K562 (cell line): ENCODE results near the gene MAPT. TPM values are rescaled to one million over a fixed set of nuclear protein-coding genes. Genes with fewer than 3 reads are reported as not detected.

ENCODE experiments used
- ATAC-seq: fragments of 200-7000 bp; cut with Tn5 transposase; 3 replicates; pipeline ENCODE4 v1.9.1; 2020; ENCODE audit warnings: moderate library complexity
- BruUV-seq: library from RNA; stranded (reverse); fragments of 400-500 nt; replicated peaks from 2 replicates; lab custom pipeline; 2021; lab: Mats Ljungman, UMichigan
- CTCF ChIA-PET: fragments of 300-600 bp; formaldehyde crosslinking; extraction: SDS; loops from one replicate; lab custom pipeline; 2021; ENCODE audit warnings: low intra/inter-chr PET ratio; lab: Yijun Ruan, JAX
- POLR2A ChIA-PET: fragments of 300-600, 350-650 bp; sonication (Branson Sonifier 250); formaldehyde crosslinking; extraction: SDS; loops from one replicate; lab custom pipeline; 2021; ENCODE audit warnings: antibody characterized with exemption, inconsistent platforms; lab: Yijun Ruan, JAX
- DNase-seq, 4 experiments: peaks; one replicate each; pipeline versions ENCODE4 v3.0.0 to v3.0.0-alpha.2; 2011 to 2018; ENCODE audit warnings: low spot score in 3 of 4, mixed read lengths in 3 of 4; ENCODE audit errors: extremely low read depth in 1 of 4
- FAIRE-seq: peaks from 2 replicates; lab custom pipeline; 2011; peaks lifted over from hg19 to GRCh38; lab: Jason Lieb, UNC
- H2AFZ ChIP-seq: 2 replicates; pipeline ENCODE4 v1.6.0; 2011; ENCODE audit warnings: low read depth, low read length, control low read depth, inconsistent platforms
- H3K27ac ChIP-seq: fragments of 200-600 bp; 3 replicates; pipeline ENCODE4 v1.8.0; 2011; ENCODE audit warnings: low read depth, mild to moderate bottlenecking, control low read depth, inconsistent platforms, low read length, moderate library complexity, mixed read lengths; ENCODE audit errors: extremely low read depth
- H3K27me3 ChIP-seq, 2 experiments: fragments of 300-600 bp in 1 of 2; 2 replicates in 1 of 2; 3 replicates in 1 of 2; pipeline versions ENCODE4 v1.6.0 to v1.8.0; 2011; ENCODE audit warnings: inconsistent platforms in 2 of 2, low read length in 2 of 2, mild to moderate bottlenecking in 1 of 2, mixed read lengths in 1 of 2, moderate library complexity in 1 of 2; ENCODE audit not compliant: control insufficient read depth in 2 of 2, insufficient read depth in 2 of 2
- H3K36me3 ChIP-seq: fragments of 300-600 bp; 3 replicates; pipeline ENCODE4 v1.8.0; 2011; ENCODE audit warnings: mild to moderate bottlenecking, low read length, inconsistent platforms; ENCODE audit not compliant: control insufficient read depth, insufficient read depth
- H3K4me1 ChIP-seq, 2 experiments: fragments of 200-600 bp in 1 of 2; replicated peaks in 1 of 2; 2 replicates in 1 of 2; 3 replicates in 1 of 2; pipeline versions ENCODE4 v1.5.1 to v1.8.0; 2011; ENCODE audit warnings: inconsistent platforms in 2 of 2, low read length in 2 of 2, mild to moderate bottlenecking in 1 of 2, mixed read lengths in 1 of 2, moderate library complexity in 1 of 2; ENCODE audit not compliant: control insufficient read depth in 2 of 2, insufficient read depth in 2 of 2
- H3K4me2 ChIP-seq: 2 replicates; pipeline ENCODE4 v1.6.1; 2011; ENCODE audit warnings: low read length, control low read depth, inconsistent platforms, mixed read lengths; ENCODE audit not compliant: insufficient read depth
- H3K4me3 ChIP-seq: fragments of 200-600 bp; sonication (generic), shearing (Covaris generic); 2 replicates; pipeline ENCODE4 v1.5.1; 2016; ENCODE audit warnings: control low read depth, inconsistent platforms
- H3K79me2 ChIP-seq: fragments of 200-600 bp; 3 replicates; pipeline ENCODE4 v1.8.0; 2011; ENCODE audit warnings: low read length, inconsistent platforms; ENCODE audit not compliant: control insufficient read depth, insufficient read depth
- H3K9ac ChIP-seq, 2 experiments: 2 replicates each; pipeline versions ENCODE4 v1.6.0 to v1.6.1; 2011; ENCODE audit warnings: low read depth in 2 of 2, low read length in 2 of 2, control low read depth in 1 of 2, inconsistent platforms in 1 of 2, mild to moderate bottlenecking in 1 of 2, mixed read lengths in 1 of 2; ENCODE audit not compliant: insufficient read depth in 1 of 2
- H3K9me1 ChIP-seq: one replicate; pipeline ENCODE4 v1.6.0; 2011; ENCODE audit warnings: inconsistent platforms, mild to moderate bottlenecking, low read length, moderate library complexity; ENCODE audit not compliant: control insufficient read depth, insufficient read depth
- H3K9me3 ChIP-seq: replicated peaks from 2 replicates; pipeline ENCODE4 v1.5.1; 2011; ENCODE audit warnings: low read depth, low read length, inconsistent platforms; ENCODE audit not compliant: control insufficient read depth, insufficient read depth
- H4K20me1 ChIP-seq: replicated peaks from 2 replicates; pipeline ENCODE4 v1.6.1; 2011; ENCODE audit warnings: low read length, inconsistent platforms, mixed read lengths; ENCODE audit not compliant: control insufficient read depth, insufficient read depth
- CBX3 ChIP-seq, 2 experiments: IDR thresholded peaks; 1 replicate in 1 of 2; 2 replicates in 1 of 2; pipeline ENCODE4 v1.6.1; 2012; ENCODE audit warnings: inconsistent platforms in 2 of 2, low read length in 2 of 2, borderline replicate concordance in 1 of 2, control low read depth in 1 of 2
- KAT7 ChIP-seq: sonication (generic); formaldehyde crosslinking; IDR thresholded peaks from 2 replicates; pipeline ENCODE4 v1.8.0; 2022; ENCODE audit warnings: missing genetic modification reagents, mild to moderate bottlenecking, borderline replicate concordance
- MYNN ChIP-seq, 2 experiments: sonication (generic); formaldehyde crosslinking in 1 of 2; IDR thresholded peaks; 2 replicates each; pipeline versions ENCODE4 v1.5.0 to v1.6.1; 2016 to 2020; ENCODE audit warnings: antibody characterized with exemption in 1 of 2, missing genetic modification reagents in 1 of 2
- PURB ChIP-seq: sonication (generic); formaldehyde crosslinking; IDR thresholded peaks from 2 replicates; pipeline ENCODE4 v1.9.0; 2021; ENCODE audit warnings: low read depth, mild to moderate bottlenecking, missing genetic modification reagents
- RNF2 ChIP-seq: sonication (generic); IDR thresholded peaks from 2 replicates; pipeline ENCODE4 v1.6.1; 2016
- SRSF9 ChIP-seq: fragments of 200-400 bp; formaldehyde crosslinking; IDR thresholded peaks from 2 replicates; pipeline ENCODE4 v1.6.1; 2017; ENCODE audit warnings: low read depth, low read length, borderline replicate concordance
- ZNF778 ChIP-seq: fragments of 450-650 bp; formaldehyde crosslinking; IDR thresholded peaks from 2 replicates; pipeline ENCODE4 v1.4.0; 2020; ENCODE audit warnings: mild to moderate bottlenecking, moderate library complexity
- WGBS: fragments of 100-300 bp; shearing (Covaris generic); methylation state at CpG from one replicate; pipeline ENCODE4 v1.1.6; 2016; ENCODE audit warnings: low coverage, mixed read lengths; ENCODE audit not compliant: insufficient coverage; ENCODE audit errors: missing lambda C conversion rate; 5-methylcytosine and 5-hydroxymethylcytosine counted together
- in situ Hi-C: fragments of 300-500 bp; cut with MboI; formaldehyde crosslinking; loops from 4 replicates; pipeline ENCODE4 v1.15.0; 2018; ENCODE audit warnings: inconsistent platforms, mixed read lengths
- intact Hi-C: fragments of 100-400 bp; cut with micrococcal nuclease; formaldehyde crosslinking; loops from 2 replicates; pipeline ENCODE4 v1.14.2; 2022
- polyA plus RNA-seq, 8 experiments: library from polyadenylated mRNA; depleted of rRNA in 4 of 8; stranded (reverse) in 5 of 8; unstranded in 3 of 8; fragments of >200 nt; fragmentation: Nextera tagmentation in 2 of 8; fragmentation: Illumina TruSeq in 1 of 8; extraction: Ambion mirVana in 2 of 8; extraction: Trizol in 1 of 8; gene quantifications; 2 replicates each; pipeline versions ENCODE4 v1.2.1 to v1.2.3, GENCODE V29; 2011 to 2014; ENCODE audit warnings: inconsistent platforms in 1 of 8, missing spikeins in 1 of 8
- total RNA-seq, 7 experiments: library from RNA; depleted of rRNA in 6 of 7; stranded (reverse); fragments of >200 nt in 6 of 7; fragmentation: Illumina TruSeq in 2 of 7; extraction: Trizol in 2 of 7; gene quantifications; 2 replicates each; pipeline versions ENCODE4 v1.2.1 to v1.2.3, GENCODE V29; 2011 to 2021; ENCODE audit warnings: low replicate concordance in 1 of 7
- TF ChIP-seq, protein P1 (sequence below): fragments of 200-600 bp; sonication (generic); IDR thresholded peaks from one replicate; pipeline ENCODE4 v1.6.1; 2012; ENCODE audit warnings: mild to moderate bottlenecking, low read depth, low read length, inconsistent platforms

Gene MAPT
- total and polyA plus RNA-seq, 9 of the 15 experiments (the other 6 are each of a cell fraction or from before 2014, with no cell fraction given) = 0.04 to 1.1 (median 0.36) TPM

DNA sequence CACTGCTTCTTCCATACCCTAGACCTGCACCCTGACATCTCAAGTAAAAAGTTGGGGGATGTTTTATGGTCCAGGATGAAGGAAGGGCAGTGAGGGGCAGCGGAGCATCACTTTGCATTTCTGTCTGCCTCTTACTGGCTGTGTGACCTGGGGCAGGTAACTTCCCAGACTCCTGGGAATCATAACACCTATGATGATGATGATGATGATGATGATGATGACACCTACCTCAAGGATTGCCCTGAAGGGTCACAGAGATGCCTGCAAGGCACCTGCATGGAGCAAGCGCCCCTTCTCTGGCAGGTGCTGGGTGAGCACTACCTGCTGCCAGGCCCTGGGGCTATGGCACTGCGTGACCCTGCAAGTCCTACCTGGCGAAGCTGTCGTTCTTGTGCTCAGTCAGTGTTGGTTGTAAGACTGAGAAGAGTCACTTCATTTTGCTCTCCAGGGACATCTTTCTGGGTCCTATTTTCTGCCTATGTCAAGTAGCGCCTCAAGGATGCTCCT, 58.5 kb downstream of the MAPT start:
- TF ChIP-seq, protein P1, sequence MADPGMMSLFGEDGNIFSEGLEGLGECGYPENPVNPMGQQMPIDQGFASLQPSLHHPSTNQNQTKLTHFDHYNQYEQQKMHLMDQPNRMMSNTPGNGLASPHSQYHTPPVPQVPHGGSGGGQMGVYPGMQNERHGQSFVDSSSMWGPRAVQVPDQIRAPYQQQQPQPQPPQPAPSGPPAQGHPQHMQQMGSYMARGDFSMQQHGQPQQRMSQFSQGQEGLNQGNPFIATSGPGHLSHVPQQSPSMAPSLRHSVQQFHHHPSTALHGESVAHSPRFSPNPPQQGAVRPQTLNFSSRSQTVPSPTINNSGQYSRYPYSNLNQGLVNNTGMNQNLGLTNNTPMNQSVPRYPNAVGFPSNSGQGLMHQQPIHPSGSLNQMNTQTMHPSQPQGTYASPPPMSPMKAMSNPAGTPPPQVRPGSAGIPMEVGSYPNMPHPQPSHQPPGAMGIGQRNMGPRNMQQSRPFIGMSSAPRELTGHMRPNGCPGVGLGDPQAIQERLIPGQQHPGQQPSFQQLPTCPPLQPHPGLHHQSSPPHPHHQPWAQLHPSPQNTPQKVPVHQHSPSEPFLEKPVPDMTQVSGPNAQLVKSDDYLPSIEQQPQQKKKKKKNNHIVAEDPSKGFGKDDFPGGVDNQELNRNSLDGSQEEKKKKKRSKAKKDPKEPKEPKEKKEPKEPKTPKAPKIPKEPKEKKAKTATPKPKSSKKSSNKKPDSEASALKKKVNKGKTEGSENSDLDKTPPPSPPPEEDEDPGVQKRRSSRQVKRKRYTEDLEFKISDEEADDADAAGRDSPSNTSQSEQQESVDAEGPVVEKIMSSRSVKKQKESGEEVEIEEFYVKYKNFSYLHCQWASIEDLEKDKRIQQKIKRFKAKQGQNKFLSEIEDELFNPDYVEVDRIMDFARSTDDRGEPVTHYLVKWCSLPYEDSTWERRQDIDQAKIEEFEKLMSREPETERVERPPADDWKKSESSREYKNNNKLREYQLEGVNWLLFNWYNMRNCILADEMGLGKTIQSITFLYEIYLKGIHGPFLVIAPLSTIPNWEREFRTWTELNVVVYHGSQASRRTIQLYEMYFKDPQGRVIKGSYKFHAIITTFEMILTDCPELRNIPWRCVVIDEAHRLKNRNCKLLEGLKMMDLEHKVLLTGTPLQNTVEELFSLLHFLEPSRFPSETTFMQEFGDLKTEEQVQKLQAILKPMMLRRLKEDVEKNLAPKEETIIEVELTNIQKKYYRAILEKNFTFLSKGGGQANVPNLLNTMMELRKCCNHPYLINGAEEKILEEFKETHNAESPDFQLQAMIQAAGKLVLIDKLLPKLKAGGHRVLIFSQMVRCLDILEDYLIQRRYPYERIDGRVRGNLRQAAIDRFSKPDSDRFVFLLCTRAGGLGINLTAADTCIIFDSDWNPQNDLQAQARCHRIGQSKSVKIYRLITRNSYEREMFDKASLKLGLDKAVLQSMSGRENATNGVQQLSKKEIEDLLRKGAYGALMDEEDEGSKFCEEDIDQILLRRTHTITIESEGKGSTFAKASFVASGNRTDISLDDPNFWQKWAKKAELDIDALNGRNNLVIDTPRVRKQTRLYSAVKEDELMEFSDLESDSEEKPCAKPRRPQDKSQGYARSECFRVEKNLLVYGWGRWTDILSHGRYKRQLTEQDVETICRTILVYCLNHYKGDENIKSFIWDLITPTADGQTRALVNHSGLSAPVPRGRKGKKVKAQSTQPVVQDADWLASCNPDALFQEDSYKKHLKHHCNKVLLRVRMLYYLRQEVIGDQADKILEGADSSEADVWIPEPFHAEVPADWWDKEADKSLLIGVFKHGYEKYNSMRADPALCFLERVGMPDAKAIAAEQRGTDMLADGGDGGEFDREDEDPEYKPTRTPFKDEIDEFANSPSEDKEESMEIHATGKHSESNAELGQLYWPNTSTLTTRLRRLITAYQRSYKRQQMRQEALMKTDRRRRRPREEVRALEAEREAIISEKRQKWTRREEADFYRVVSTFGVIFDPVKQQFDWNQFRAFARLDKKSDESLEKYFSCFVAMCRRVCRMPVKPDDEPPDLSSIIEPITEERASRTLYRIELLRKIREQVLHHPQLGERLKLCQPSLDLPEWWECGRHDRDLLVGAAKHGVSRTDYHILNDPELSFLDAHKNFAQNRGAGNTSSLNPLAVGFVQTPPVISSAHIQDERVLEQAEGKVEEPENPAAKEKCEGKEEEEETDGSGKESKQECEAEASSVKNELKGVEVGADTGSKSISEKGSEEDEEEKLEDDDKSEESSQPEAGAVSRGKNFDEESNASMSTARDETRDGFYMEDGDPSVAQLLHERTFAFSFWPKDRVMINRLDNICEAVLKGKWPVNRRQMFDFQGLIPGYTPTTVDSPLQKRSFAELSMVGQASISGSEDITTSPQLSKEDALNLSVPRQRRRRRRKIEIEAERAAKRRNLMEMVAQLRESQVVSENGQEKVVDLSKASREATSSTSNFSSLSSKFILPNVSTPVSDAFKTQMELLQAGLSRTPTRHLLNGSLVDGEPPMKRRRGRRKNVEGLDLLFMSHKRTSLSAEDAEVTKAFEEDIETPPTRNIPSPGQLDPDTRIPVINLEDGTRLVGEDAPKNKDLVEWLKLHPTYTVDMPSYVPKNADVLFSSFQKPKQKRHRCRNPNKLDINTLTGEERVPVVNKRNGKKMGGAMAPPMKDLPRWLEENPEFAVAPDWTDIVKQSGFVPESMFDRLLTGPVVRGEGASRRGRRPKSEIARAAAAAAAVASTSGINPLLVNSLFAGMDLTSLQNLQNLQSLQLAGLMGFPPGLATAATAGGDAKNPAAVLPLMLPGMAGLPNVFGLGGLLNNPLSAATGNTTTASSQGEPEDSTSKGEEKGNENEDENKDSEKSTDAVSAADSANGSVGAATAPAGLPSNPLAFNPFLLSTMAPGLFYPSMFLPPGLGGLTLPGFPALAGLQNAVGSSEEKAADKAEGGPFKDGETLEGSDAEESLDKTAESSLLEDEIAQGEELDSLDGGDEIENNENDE = no peak
- no peak for TF ChIP-seq MYNN (IDR thresholded peaks at IDR 0.05)
- no peak for TF ChIP-seq MYNN (CRISPR knock-in tag; IDR thresholded peaks at IDR 0.05)
- TF ChIP-seq PURB = no peak
- no peak for TF ChIP-seq CBX3 (IDR thresholded peaks at IDR 0.05; ENCODE audit: borderline replicate concordance in 1 of 2, low read length in 2 of 2)
- no peak for TF ChIP-seq RNF2
- TF ChIP-seq SRSF9 = no peak
- no peak for TF ChIP-seq ZNF778 (CRISPR knock-in tag)
- TF ChIP-seq KAT7 (CRISPR knock-in tag) = no peak
- H3K36me3 ChIP-seq = no peaks in the 10 kb centered on the region
- no peak overlapping the region for H3K27ac ChIP-seq
- FAIRE-seq (no peak), DNase-seq (no peak), ATAC-seq (no peak)
- H4K20me1 ChIP-seq = no peaks in the 10 kb centered on the region
- 27% methylated on average over 6 of the region's 6 CpGs for WGBS
- no TSS peak for BruUV-seq
- H3K4me2 ChIP-seq = no peak overlapping the region
- in situ Hi-C loops = no loop called here
- H3K27me3 ChIP-seq = peaks cover 8 to 23% of the 10 kb centered on the region in 2 experiments
- ChIA-PET POLR2A (interaction anchor here (0.6 kb wide), 1 partner anchor 9 kb away, joined by 3 read pairs; no protein-coding TSS in a partner anchor), CTCF (no interaction called here)
- no peak overlapping the region for H3K4me3 ChIP-seq
- H3K9me3 ChIP-seq = no peaks in the 10 kb centered on the region
- intact Hi-C loops = no loop called here
- H2AFZ ChIP-seq = no peak overlapping the region
- H3K79me2 ChIP-seq = no peaks in the 10 kb centered on the region
- H3K9me1 ChIP-seq = no peaks in the 10 kb centered on the region
- H3K9ac ChIP-seq = no peak overlapping the region
- H3K4me1 ChIP-seq = peaks cover 9 to 18% of the 10 kb centered on the region in 2 experiments
